ENCODE measurements around the gene PCBP4.
"Not testable (repeated sequence)": the region's sequence is repeated elsewhere in the genome, so short reads cannot be mapped to it uniquely, and the experiment has no call there.

PCBP4 gene

DNA sequence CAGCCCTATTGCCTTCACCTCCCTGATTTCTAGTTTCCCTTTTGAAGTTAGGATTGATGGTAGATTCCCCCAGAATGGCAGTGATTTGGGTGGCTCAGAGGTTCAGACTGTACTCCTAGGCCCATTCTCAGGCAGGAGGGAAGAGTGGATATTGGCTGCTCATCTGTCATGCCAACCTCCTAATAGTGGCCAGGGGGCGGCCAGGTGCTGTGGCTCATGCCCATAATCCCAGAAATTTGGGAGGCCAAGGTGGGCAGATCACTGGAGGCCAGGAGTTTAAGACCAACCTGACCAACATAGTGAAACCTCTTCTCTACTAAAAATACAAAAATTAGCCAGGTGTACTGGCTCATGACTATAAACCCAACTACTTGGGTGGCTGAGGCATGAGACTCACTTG lies 36.8 kb downstream of the PCBP4 start:
- Histone ChIP-seq H3K4me1 (ENCODE audit: low read depth, poor library complexity, severe bottlenecking) (no peaks in the 10 kb centered on the region), H4K20me1 (ENCODE audit: insufficient read depth) (no peaks in the 10 kb centered on the region), H3K27ac (no peak overlapping the region), H3K4me3 (IDR thresholded peaks at IDR 0.05; ENCODE audit: insufficient read depth, low read depth, low read length) (no peak overlapping the region), H2AFZ (ENCODE audit: low read depth) (no peak overlapping the region), H3K27me3 (ENCODE audit: insufficient read depth, low read depth) (no peaks in the 10 kb centered on the region), H3K79me2 (ENCODE audit: insufficient read depth, low read depth) (no peaks in the 10 kb centered on the region), H3K9ac (no peak overlapping the region), H3K36me3 (ENCODE audit: insufficient read depth) (no peaks in the 10 kb centered on the region), H3K4me2 (no peak overlapping the region)
- TF ChIP-seq, protein P1, sequence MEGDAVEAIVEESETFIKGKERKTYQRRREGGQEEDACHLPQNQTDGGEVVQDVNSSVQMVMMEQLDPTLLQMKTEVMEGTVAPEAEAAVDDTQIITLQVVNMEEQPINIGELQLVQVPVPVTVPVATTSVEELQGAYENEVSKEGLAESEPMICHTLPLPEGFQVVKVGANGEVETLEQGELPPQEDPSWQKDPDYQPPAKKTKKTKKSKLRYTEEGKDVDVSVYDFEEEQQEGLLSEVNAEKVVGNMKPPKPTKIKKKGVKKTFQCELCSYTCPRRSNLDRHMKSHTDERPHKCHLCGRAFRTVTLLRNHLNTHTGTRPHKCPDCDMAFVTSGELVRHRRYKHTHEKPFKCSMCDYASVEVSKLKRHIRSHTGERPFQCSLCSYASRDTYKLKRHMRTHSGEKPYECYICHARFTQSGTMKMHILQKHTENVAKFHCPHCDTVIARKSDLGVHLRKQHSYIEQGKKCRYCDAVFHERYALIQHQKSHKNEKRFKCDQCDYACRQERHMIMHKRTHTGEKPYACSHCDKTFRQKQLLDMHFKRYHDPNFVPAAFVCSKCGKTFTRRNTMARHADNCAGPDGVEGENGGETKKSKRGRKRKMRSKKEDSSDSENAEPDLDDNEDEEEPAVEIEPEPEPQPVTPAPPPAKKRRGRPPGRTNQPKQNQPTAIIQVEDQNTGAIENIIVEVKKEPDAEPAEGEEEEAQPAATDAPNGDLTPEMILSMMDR (conservative IDR thresholded peaks at IDR 0.05; ENCODE audit: low read depth, low read length), result no peak

DNA sequence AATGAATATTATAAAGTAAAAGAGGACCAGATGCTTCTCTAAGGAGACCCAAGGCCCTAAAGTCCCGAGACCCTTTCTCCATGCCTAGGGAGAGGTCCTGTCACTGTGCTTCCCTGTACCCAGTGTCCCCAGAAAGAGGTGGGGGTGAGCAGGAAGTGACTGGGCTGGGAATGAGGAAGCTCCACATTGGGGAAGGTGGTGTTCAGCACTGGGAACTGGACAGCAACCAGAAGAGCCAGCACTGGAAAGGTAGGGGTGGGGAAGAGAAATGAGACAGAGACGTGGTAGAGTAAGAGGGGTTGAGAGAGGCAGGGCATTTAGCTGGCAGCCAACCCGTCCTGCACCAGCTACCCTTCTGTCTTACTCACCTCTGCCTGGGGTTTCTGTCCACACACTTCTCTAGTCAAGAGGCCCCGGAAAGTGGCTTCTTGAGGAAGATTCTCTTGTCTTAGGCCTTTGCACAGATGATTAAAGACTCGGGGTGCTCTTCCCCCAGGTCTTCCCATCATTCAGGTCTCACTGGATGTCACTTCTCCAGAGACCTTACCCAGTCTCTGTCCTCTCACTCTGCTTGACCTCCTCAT lies 37.7 kb downstream of the PCBP4 start:
- Histone ChIP-seq H2AFZ (ENCODE audit: low read depth) (no peak overlapping the region), H3K4me1 (ENCODE audit: low read depth, poor library complexity, severe bottlenecking) (no peaks in the 10 kb centered on the region), H4K20me1 (ENCODE audit: insufficient read depth) (no peaks in the 10 kb centered on the region), H3K4me2 (no peak overlapping the region), H3K9ac (no peak overlapping the region), H3K27ac (no peak overlapping the region), H3K4me3 (IDR thresholded peaks at IDR 0.05; ENCODE audit: insufficient read depth, low read depth, low read length) (no peak overlapping the region), H3K79me2 (ENCODE audit: insufficient read depth, low read depth) (no peaks in the 10 kb centered on the region), H3K27me3 (ENCODE audit: insufficient read depth, low read depth) (no peaks in the 10 kb centered on the region), H3K36me3 (ENCODE audit: insufficient read depth) (no peaks in the 10 kb centered on the region)
- TF ChIP-seq, protein P1 (conservative IDR thresholded peaks at IDR 0.05; ENCODE audit: low read depth, low read length), result no peak

DNA sequence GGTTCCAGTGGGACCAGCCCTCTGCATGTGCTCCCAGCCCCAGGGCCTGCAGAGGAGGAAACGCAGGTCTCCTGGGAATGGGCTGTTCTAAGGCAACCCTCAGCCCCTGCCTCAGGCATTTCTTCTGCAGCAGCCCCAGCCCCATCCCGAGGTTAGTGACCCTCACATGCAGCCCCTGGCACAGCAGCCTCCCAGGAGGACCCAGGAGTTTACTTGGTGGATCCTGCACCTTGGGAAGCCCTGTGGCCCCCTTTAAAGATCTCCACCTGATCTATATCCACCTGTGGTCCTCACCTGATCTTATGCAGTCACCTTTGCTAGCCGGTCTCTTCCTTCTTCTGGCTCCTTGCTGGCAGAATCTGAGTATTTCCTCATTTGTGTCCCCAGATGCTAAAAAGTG lies 38.3 kb downstream of the PCBP4 start:
- H3K36me3 ChIP-seq (ENCODE audit: insufficient read depth); H3K9ac ChIP-seq; H3K27ac ChIP-seq; H3K4me3 ChIP-seq (IDR thresholded peaks at IDR 0.05; ENCODE audit: insufficient read depth, low read depth, low read length); H3K4me2 ChIP-seq; H3K27me3 ChIP-seq (ENCODE audit: insufficient read depth, low read depth); H3K79me2 ChIP-seq (ENCODE audit: insufficient read depth, low read depth); H2AFZ ChIP-seq (ENCODE audit: low read depth); H3K4me1 ChIP-seq (ENCODE audit: low read depth, poor library complexity, severe bottlenecking); H4K20me1 ChIP-seq (ENCODE audit: insufficient read depth): not testable (repeated sequence)

DNA sequence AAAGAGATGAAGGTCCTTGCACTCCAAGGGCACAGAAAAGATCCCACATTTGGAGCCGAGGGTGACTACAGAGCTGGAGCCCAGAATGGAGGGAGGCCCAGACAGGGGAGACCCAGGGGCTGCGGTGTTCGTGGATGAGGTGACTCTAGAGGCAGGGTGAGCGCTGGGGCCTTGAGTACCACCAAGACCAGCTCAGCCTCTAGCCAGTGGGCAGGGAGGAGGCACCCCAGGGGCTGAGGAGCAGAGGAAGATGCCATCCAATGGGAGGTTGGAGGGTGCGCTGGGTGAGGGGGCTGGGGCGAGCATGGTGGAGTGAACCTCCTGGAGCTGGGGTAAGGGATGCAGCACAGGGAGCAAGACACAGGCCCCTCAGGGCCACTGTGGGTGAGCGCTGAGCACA lies 38.8 kb downstream of the PCBP4 start:
- no peaks in the 10 kb centered on the region for H3K79me2 ChIP-seq (ENCODE audit: insufficient read depth, low read depth)
- H3K27ac ChIP-seq, result no peak overlapping the region
- no peaks in the 10 kb centered on the region for H3K27me3 ChIP-seq (ENCODE audit: insufficient read depth, low read depth)
- H2AFZ ChIP-seq (ENCODE audit: low read depth), result no peak overlapping the region
- no peak overlapping the region for H3K4me3 ChIP-seq (IDR thresholded peaks at IDR 0.05; ENCODE audit: insufficient read depth, low read depth, low read length)
- H4K20me1 ChIP-seq (ENCODE audit: insufficient read depth), result no peaks in the 10 kb centered on the region
- TF ChIP-seq, protein P1 (conservative IDR thresholded peaks at IDR 0.05; ENCODE audit: low read depth, low read length), result no peak
- no peaks in the 10 kb centered on the region for H3K4me1 ChIP-seq (ENCODE audit: low read depth, poor library complexity, severe bottlenecking)
- no peak overlapping the region for H3K4me2 ChIP-seq
- no peaks in the 10 kb centered on the region for H3K36me3 ChIP-seq (ENCODE audit: insufficient read depth)
- no peak overlapping the region for H3K9ac ChIP-seq

DNA sequence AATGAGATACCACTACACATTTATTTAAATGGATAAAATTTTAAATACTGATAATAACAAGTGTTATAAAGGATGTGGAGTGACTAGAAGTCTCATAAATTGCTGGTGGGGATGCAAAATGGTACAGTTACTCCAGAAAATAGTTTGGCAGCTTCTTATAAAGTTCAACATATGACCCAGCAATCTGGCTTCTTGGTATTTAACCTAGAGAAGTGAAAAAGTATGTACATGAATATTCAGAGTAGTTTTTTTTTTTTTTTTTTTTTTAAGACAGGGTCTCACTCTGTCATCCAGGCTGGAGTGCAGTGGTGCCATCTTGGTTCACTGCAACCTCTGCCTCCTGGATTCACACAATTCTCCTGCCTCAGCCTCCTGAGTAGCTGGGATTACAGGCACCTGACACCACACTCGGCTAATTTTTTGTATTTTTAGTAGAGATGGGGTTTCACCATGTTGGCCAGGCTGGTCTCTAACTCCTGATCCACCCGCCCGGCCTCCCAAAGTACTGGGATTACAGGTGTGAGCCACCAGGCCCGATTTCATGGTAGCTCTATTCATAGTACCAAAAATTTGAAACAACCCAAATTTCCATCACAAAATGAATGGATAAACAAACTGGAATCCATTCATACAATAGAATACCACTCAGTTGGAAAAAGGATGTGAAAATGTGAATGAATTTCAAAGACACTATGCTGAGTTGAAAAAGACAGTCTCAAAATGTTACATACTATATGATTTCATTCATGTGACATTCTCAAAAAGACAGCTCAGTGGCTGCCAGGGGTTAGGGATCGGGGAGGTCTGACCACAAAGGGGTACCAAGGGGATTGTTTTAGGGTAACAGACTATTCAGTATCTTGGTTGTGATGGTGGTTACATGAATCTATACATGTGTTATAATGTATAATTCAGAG lies 39.9 kb downstream of the PCBP4 start:
- Histone ChIP-seq H3K4me2 (no peak overlapping the region), H3K36me3 (ENCODE audit: insufficient read depth) (no peaks in the 10 kb centered on the region), H3K4me1 (ENCODE audit: low read depth, poor library complexity, severe bottlenecking) (no peaks in the 10 kb centered on the region), H3K4me3 (IDR thresholded peaks at IDR 0.05; ENCODE audit: insufficient read depth, low read depth, low read length) (no peak overlapping the region), H3K27me3 (ENCODE audit: insufficient read depth, low read depth) (no peaks in the 10 kb centered on the region), H2AFZ (ENCODE audit: low read depth) (no peak overlapping the region), H3K79me2 (ENCODE audit: insufficient read depth, low read depth) (no peaks in the 10 kb centered on the region), H3K27ac (no peak overlapping the region), H3K9ac (no peak overlapping the region), H4K20me1 (ENCODE audit: insufficient read depth) (no peaks in the 10 kb centered on the region)
- TF ChIP-seq, protein P1 (conservative IDR thresholded peaks at IDR 0.05; ENCODE audit: low read depth, low read length), result no peak
